Stromal cell of bone marrow (primary cell): ENCODE results near the gene APOL1.

Source experiments
- DNase-seq: peaks from one replicate; pipeline ENCODE4 v3.0.0-alpha.2; 2012; ENCODE audit warnings: low read depth

APOL1 gene

DNA sequence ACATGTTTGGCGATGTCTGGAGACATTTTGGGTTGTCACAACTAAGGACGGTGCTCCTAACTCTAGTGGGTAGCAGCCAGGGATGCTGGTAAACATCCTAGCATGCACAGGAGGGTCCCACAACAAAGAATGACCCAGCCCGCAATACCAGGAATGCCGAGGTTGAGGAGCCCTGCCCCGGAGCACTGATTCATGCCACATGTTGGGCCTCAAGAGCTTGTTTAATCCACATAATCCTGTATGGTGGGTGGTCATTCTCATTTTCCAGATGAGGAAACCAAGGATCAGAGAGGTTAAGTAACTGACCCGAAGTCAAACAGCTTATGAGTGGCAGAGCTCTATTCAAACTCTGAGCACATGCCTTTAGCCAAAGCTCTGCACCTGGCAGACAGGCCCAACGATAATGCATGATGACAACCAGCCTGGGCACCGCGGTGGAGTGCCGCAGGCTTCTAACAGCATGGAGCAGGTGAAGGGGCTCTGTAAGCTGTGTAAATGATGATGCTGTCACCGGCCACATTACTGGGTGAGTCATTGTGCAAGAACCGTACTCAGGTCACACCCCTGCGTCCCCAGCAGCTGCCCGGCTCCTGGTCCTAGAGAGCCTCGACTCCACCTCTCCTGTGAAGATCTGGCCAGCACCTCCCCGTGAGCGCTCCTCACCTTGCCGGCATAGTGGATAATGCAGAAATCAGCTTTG lies 58.6 kb downstream of the APOL1 start:
- no peak for DNase-seq

DNA sequence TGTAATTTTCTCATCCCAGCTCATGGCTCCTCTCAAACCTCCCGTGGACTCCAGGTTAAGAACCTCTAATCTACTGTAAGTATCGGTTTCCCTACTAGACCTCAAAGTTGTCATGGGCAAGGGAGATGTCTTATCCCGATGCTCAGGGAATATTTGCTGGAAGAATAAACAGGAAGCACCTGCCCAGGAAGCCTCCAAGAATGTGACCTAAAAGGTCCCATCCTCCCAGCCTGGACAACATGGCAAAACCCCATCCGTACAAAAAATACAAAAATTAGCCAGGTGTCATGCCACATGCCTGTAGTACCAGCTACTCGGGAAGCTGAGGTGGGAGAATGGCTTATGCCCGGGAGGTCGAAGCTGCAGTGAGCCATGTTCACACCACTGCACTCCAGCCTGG lies 62.4 kb downstream of the APOL1 start:
- DNase-seq, result no peak

DNA sequence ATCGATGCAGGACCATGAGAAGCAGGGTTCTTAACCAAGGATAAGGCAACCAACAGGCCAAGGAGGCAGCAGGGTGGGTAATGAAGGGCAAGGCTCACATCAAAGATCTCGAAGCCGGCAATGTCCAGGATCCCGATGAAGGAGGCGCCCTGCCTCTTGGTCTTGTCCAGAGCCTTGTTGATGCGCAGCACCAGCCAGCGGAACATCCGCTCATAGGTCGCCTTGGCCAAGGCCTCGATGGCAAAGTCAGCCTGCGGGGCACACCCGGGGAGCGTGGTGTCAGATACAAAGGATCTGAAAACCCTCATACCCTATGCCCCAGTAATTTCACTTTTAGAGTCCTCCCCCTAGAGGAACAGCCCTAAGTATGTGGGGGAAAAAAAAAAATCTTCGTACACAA lies 63.5 kb downstream of the APOL1 start:
- DNase-seq, result no peak
